H9 (cell line): ENCODE data around the gene HORMAD1. TPM values are rescaled to one million over a fixed set of nuclear protein-coding genes. Genes with fewer than 3 reads are reported as not detected.
"Not testable (repeated sequence)": the region's sequence is repeated elsewhere in the genome, so short reads cannot be mapped to it uniquely, and the experiment has no call there.

Source experiments
- DNase-seq: peaks from one replicate; pipeline ENCODE4 v3.0.0-alpha.2; 2017
- H2AFZ ChIP-seq: one replicate; pipeline ENCODE4 v1.6.1; 2013; ENCODE audit warnings: mild to moderate bottlenecking, low read length, control low read depth, moderate library complexity
- H2AK5ac ChIP-seq: 2 replicates; pipeline ENCODE4 v1.6.1; 2013; ENCODE audit warnings: low read length, control low read depth, mixed read lengths; ENCODE audit not compliant: insufficient read length
- H2BK120ac ChIP-seq: one replicate; pipeline ENCODE4 v1.6.1; 2013; ENCODE audit warnings: low read depth, mild to moderate bottlenecking, low read length, control low read depth, inconsistent platforms; ENCODE audit not compliant: poor library complexity, severe bottlenecking
- H2BK12ac ChIP-seq: 2 replicates; pipeline ENCODE4 v1.6.1; 2013; ENCODE audit warnings: low read length, control low read depth, mixed read lengths, low read depth; ENCODE audit not compliant: insufficient read length
- H2BK15ac ChIP-seq: 2 replicates; pipeline ENCODE4 v1.6.1; 2013; ENCODE audit warnings: low read depth, low read length, control low read depth
- H2BK20ac ChIP-seq: one replicate; pipeline ENCODE4 v1.6.1; 2013; ENCODE audit warnings: low read depth, mild to moderate bottlenecking, low read length, control low read depth, inconsistent platforms; ENCODE audit not compliant: poor library complexity, severe bottlenecking
- H2BK5ac ChIP-seq: 2 replicates; pipeline ENCODE4 v1.6.1; 2013; ENCODE audit warnings: low read length, control low read depth, mixed read lengths; ENCODE audit not compliant: insufficient read length
- H3K14ac ChIP-seq: 2 replicates; pipeline ENCODE4 v1.6.1; 2013; ENCODE audit warnings: low read length, control low read depth; ENCODE audit not compliant: insufficient read depth
- H3K18ac ChIP-seq: 2 replicates; pipeline ENCODE4 v1.6.1; 2013; ENCODE audit warnings: low read depth, mild to moderate bottlenecking, mixed read lengths, low read length, control low read depth; ENCODE audit not compliant: insufficient read length
- H3K23ac ChIP-seq: 2 replicates; pipeline ENCODE4 v1.6.1; 2013; ENCODE audit warnings: low read length, control low read depth, mixed read lengths, low read depth; ENCODE audit not compliant: insufficient read length
- H3K23me2 ChIP-seq: 2 replicates; pipeline ENCODE4 v1.6.1; 2013; ENCODE audit warnings: low read depth, mild to moderate bottlenecking, mixed read lengths, low read length, control low read depth; ENCODE audit not compliant: insufficient read length, poor library complexity, severe bottlenecking
- H3K27ac ChIP-seq: 2 replicates; pipeline ENCODE4 v1.5.1; 2013; ENCODE audit warnings: low read length, control low read depth, mixed read lengths, low read depth; ENCODE audit not compliant: insufficient read length
- H3K27me3 ChIP-seq: 2 replicates; pipeline ENCODE4 v1.6.1; 2013; ENCODE audit warnings: low read length, control low read depth, inconsistent platforms; ENCODE audit not compliant: insufficient read depth
- H3K4ac ChIP-seq: 2 replicates; pipeline ENCODE4 v1.6.1; 2013; ENCODE audit warnings: low read depth, mild to moderate bottlenecking, control low read depth, inconsistent platforms, low read length, moderate library complexity
- H3K4me1 ChIP-seq: 2 replicates; pipeline ENCODE4 v1.6.1; 2013; ENCODE audit warnings: low read length, control low read depth, inconsistent platforms; ENCODE audit not compliant: insufficient read depth
- H3K4me2 ChIP-seq: 2 replicates; pipeline ENCODE4 v1.6.1; 2013; ENCODE audit warnings: low read length, control low read depth, mixed read lengths; ENCODE audit not compliant: insufficient read length, insufficient read depth
- H3K56ac ChIP-seq: 2 replicates; pipeline ENCODE4 v1.6.1; 2013; ENCODE audit warnings: low read depth, mild to moderate bottlenecking, mixed read lengths, low read length, control low read depth; ENCODE audit not compliant: insufficient read length
- H3K79me1 ChIP-seq: 2 replicates; pipeline ENCODE4 v1.6.1; 2013; ENCODE audit warnings: low read depth, mild to moderate bottlenecking, moderate library complexity, low read length, control low read depth, inconsistent platforms; ENCODE audit not compliant: insufficient read depth, poor library complexity, severe bottlenecking
- H3K79me2 ChIP-seq: 2 replicates; pipeline ENCODE4 v1.6.1; 2013; ENCODE audit warnings: low read length, control low read depth, inconsistent platforms; ENCODE audit not compliant: insufficient read depth
- H3K9ac ChIP-seq: 2 replicates; pipeline ENCODE4 v1.6.1; 2013; ENCODE audit warnings: low read length, control low read depth, mixed read lengths; ENCODE audit not compliant: insufficient read length; ENCODE audit errors: extremely low read depth
- H3K9me3 ChIP-seq: one replicate; pipeline ENCODE4 v1.6.1; 2013; ENCODE audit warnings: low read depth, low read length, inconsistent platforms; ENCODE audit not compliant: control insufficient read depth
- H3T11ph ChIP-seq: one replicate; pipeline ENCODE4 v1.6.1; 2013; ENCODE audit warnings: mild to moderate bottlenecking, low read length, control low read depth, inconsistent platforms
- H4K20me1 ChIP-seq: one replicate; pipeline ENCODE4 v1.6.1; 2013; ENCODE audit not compliant: control insufficient read depth, insufficient read length, insufficient read depth
- H4K5ac ChIP-seq: 2 replicates; pipeline ENCODE4 v1.6.1; 2013; ENCODE audit warnings: low read depth, mild to moderate bottlenecking, mixed read lengths, low read length, control low read depth; ENCODE audit not compliant: insufficient read length
- H4K8ac ChIP-seq: replicated peaks from 2 replicates; pipeline ENCODE4 v1.6.1; 2013; ENCODE audit warnings: low read length, control low read depth, mixed read lengths, low read depth; ENCODE audit not compliant: insufficient read length
- H4K91ac ChIP-seq: 2 replicates; pipeline ENCODE4 v1.6.1; 2013; ENCODE audit warnings: low read depth, mild to moderate bottlenecking, moderate library complexity, mixed read lengths, low read length, control low read depth; ENCODE audit not compliant: insufficient read length
- H3K27ac Mint-ChIP-seq, 3 experiments: 2 replicates in 2 of 3; 3 replicates in 1 of 3; pipeline ENCODE4 v1.8.0; 2020 to 2021; ENCODE audit warnings: mixed read lengths in 3 of 3, mild to moderate bottlenecking in 1 of 3, moderate library complexity in 1 of 3
- H3K27me3 Mint-ChIP-seq: 2 replicates; pipeline ENCODE4 v1.8.0; 2021; ENCODE audit warnings: low read depth, mild to moderate bottlenecking, moderate library complexity, mixed read lengths
- H3K36me3 Mint-ChIP-seq, 3 experiments: 2 replicates in 2 of 3; 3 replicates in 1 of 3; pipeline ENCODE4 v1.8.0; 2020 to 2021; ENCODE audit warnings: low read depth in 3 of 3, mixed read lengths in 3 of 3; ENCODE audit not compliant: insufficient read depth in 1 of 3
- H3K4me1 Mint-ChIP-seq, 2 experiments: 2 replicates each; pipeline ENCODE4 v1.8.0; 2020; ENCODE audit warnings: mixed read lengths in 2 of 2
- H3K4me3 Mint-ChIP-seq, 2 experiments: 2 replicates in 1 of 2; 3 replicates in 1 of 2; pipeline ENCODE4 v1.8.0; 2020 to 2021; ENCODE audit warnings: mild to moderate bottlenecking in 2 of 2, mixed read lengths in 2 of 2, moderate library complexity in 1 of 2
- H3K9me3 Mint-ChIP-seq, 2 experiments: 2 replicates in 1 of 2; 3 replicates in 1 of 2; pipeline ENCODE4 v1.8.0; 2020; ENCODE audit warnings: mild to moderate bottlenecking in 2 of 2, mixed read lengths in 2 of 2, moderate library complexity in 1 of 2
- WGBS: extraction: QIAGEN DNeasy Blood & Tissue Kit; methylation state at CpG from one replicate; pipeline ENCODE4 v1.1.7; 2013; ENCODE audit warnings: missing lambda C conversion rate, low lambda C conversion rate, mixed read lengths; ENCODE audit not compliant: insufficient read length; ENCODE audit errors: extremely low coverage; 5-methylcytosine and 5-hydroxymethylcytosine counted together
- total RNA-seq: library from RNA; stranded (reverse); gene quantifications from 2 replicates; pipeline ENCODE4 v1.2.1, GENCODE V29; 2021

HORMAD1 gene
- total RNA-seq, 1 experiment from 2014 or later = not detected

DNA sequence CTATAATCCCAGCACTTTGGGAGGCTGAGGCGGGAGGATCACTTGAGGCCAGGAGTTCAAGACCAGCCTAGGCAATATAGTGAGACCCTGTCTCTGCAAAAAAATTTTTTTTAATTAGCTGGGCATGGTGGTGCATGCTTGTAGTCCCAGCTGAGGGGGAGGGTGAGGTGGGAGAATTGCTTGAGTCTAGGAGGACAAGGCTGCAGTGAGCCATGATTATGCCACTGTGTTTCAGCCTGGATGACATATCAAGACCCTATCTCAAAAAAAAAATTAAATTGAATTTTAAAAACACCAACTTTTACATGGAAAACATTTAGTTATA lies 45.2 kb upstream of the HORMAD1 start:
- not testable (repeated sequence) for H4K91ac ChIP-seq, H3K27me3 ChIP-seq, H3K14ac ChIP-seq, H4K8ac ChIP-seq, H3K9me3 Mint-ChIP-seq, H3K4me1 ChIP-seq, H3K56ac ChIP-seq, H2AFZ ChIP-seq, H2AK5ac ChIP-seq, H3K23ac ChIP-seq, H3K27ac Mint-ChIP-seq, H3K4me3 Mint-ChIP-seq, H2BK5ac ChIP-seq, H2BK15ac ChIP-seq, H4K20me1 ChIP-seq, H3K23me2 ChIP-seq, H3K79me1 ChIP-seq, H3K4ac ChIP-seq, H4K5ac ChIP-seq, H2BK12ac ChIP-seq, H3K36me3 Mint-ChIP-seq, DNase-seq, H2BK120ac ChIP-seq, H3K9ac ChIP-seq, H3K4me1 Mint-ChIP-seq, H3K4me2 ChIP-seq, H3K27ac ChIP-seq, H3K9me3 ChIP-seq, H2BK20ac ChIP-seq, H3K79me2 ChIP-seq, H3T11ph ChIP-seq, H3K27me3 Mint-ChIP-seq, H3K18ac ChIP-seq
- WGBS = no CpG with 5 or more reads among the region's 1 CpG
